Activated naive CD4-positive, alpha-beta T cell treated with anti-CD3 and anti-CD28 coated beads, Interleukin-2, amount 10 ng/mL, durations not matched to agents 7 days and 5 days (primary cell): ENCODE measurements around the gene MARK3.

Experiments used
- CTCF ChIA-PET: fragments of 350-600 bp; sonication (Branson Sonifier 250); formaldehyde crosslinking; loops from one replicate; lab custom pipeline; 2021; ENCODE audit warnings: antibody characterized with exemption; lab: Charles Lee
- DNase-seq: peaks from one replicate; pipeline ENCODE4 v3.0.0-alpha.2; 2020
- H3K27ac Mint-ChIP-seq: one replicate; pipeline ENCODE4 v1.8.0; 2021; ENCODE audit warnings: mild to moderate bottlenecking, moderate library complexity, mixed read lengths
- H3K27me3 Mint-ChIP-seq: one replicate; pipeline ENCODE4 v1.8.0; 2021; ENCODE audit warnings: mild to moderate bottlenecking, mixed read lengths
- H3K36me3 Mint-ChIP-seq: one replicate; pipeline ENCODE4 v1.8.0; 2021; ENCODE audit warnings: mixed read lengths
- H3K4me1 Mint-ChIP-seq: one replicate; pipeline ENCODE4 v1.8.0; 2021; ENCODE audit warnings: mixed read lengths
- H3K4me3 Mint-ChIP-seq: one replicate; pipeline ENCODE4 v1.8.0; 2021; ENCODE audit warnings: mild to moderate bottlenecking, moderate library complexity, mixed read lengths
- H3K9me3 Mint-ChIP-seq: one replicate; pipeline ENCODE4 v1.8.0; 2021; ENCODE audit warnings: mixed read lengths

MARK3 gene

DNA sequence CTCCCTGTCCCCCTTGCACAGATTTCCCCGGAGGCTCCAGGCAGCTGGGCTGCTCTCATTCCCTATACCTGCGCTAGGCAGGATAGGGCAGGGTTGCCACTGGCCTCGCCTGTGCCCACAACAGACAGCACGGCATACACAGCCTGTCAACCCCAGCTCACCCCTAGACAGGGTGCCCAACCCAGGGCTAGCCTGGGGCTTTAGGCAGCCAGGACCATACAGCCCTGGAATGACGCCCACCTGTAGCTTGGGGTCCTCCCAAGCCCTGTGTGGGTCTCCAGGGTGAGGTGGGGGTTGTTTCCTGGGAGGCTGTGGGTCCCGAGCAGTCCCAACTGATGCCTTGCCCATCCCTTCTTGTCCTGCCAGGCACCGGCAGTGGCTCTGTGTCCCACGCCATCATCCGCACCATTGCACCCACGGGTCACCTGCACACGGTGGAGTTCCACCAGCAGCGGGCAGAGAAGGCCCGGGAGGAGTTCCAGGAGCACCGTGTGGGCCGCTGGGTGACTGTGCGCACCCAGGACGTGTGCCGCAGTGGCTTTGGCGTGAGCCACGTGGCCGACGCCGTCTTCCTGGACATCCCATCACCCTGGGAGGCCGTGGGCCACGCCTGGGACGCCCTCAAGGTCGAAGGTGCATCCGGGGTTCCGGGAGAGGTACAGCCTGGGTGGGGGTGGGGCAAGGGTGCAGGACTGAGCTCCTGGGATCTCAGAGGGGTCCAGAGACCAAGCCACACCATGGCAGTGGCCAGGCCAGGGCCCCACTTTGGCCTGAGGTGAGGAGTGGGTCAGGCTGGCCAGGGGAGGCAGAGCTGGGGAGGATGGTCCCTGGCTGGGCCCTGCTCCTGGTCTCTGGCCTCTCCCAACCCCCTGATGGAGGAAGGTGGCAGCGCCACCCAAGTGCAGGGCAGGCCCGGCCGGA, 147.3 kb downstream of the MARK3 start:
- Mint-ChIP-seq H3K9me3 (no peaks in the 10 kb centered on the region), H3K27me3 (peaks cover 9% of the 10 kb centered on the region), H3K36me3 (peaks cover 4% of the 10 kb centered on the region), H3K27ac (no peak overlapping the region), H3K4me1 (peaks cover 28% of the 10 kb centered on the region), H3K4me3 (no peak overlapping the region)
- CTCF ChIA-PET = interaction anchor here (2.1 kb wide), 1 partner anchor 14 kb away, joined by 8 read pairs; no protein-coding TSS in a partner anchor
- DNase-seq = no peak

DNA sequence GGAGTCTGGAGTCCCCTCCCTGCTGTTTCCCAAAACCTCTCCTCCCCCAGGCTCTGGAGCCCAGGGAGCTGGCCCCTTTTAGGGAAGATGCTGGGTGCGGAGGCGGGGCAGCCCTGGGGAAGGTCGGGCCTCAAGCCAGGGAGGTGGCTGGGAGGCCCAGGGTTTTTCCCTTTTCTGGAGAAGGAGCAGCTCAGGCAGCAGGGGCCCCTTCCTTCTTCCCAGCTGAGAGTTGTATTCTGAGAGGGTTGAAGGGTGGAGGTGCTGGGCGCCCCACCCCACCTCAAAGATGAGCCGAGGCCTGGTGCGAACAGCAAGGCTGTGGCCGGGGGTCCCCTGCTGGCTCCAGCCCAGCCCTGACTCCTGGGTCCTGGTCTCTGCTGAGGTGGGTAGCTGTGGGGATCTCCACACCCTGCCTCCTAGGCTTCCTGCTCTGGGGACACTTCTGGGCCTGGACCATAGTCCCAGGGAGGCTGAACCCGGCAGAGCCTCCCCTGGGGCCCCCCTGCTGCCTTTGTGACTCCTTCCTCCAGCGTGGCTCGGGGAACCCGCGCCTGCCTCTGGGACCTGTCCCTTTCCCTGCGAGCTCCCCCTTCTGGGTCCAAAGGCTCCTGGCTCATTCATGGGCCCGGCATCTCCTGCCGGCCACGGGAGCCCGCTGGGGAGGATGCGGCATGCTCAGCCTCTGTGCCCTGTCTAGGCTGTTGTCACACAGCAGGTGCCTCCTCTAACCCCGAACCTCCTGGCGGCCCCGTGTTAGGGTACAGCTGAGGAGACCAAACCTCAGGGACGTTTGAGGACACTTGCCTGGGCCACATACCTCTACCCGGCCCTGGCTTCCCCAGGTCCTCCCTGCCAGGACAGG, 148.2 kb downstream of the MARK3 start:
- no peak for DNase-seq
- peaks cover 21% of the 10 kb centered on the region for H3K4me1 Mint-ChIP-seq
- peaks cover 4% of the 10 kb centered on the region for H3K27me3 Mint-ChIP-seq
- H3K36me3 Mint-ChIP-seq = peaks cover 4% of the 10 kb centered on the region
- CTCF ChIA-PET = interaction anchor here (2.1 kb wide), 1 partner anchor 15 kb away, joined by 8 read pairs; no protein-coding TSS in a partner anchor
- H3K4me3 Mint-ChIP-seq = no peak overlapping the region
- H3K27ac Mint-ChIP-seq = no peak overlapping the region
- no peaks in the 10 kb centered on the region for H3K9me3 Mint-ChIP-seq

DNA sequence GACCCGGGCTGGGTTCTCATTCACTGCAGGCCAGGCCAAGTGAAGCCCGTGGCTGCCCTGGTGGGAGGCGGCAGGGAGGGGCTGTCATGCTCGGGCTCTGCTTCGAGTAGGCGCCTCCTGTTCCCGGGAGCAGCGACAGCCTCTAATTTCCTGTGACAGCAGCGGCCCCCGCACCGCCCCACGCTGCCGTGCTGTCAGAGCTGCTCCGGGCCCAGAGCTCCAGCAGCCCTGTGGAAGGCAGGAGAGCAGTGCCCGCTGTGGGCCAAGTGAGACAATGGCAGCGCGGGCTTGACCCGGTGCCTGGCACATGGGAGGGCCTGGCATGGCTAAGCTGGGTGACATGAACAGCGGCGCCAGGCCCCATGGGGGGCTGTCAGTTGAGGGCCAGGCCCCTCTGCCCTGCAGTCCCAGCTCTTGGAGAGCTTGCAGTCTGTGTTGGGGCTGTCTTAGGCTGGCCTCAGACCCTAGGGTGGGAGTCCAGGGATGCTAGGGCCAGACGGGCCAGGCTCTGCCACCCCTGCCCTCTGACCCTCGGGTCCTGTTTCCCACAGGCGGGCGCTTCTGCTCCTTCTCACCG, 148.9 kb downstream of the MARK3 start:
- no peak overlapping the region for H3K27ac Mint-ChIP-seq
- CTCF ChIA-PET = interaction anchor here (0.6 to 2.1 kb wide), 2 partner anchors 15 to 161 kb away, joined by 3 to 8 read pairs; no protein-coding TSS in a partner anchor
- no peak overlapping the region for H3K4me3 Mint-ChIP-seq
- no peaks in the 10 kb centered on the region for H3K9me3 Mint-ChIP-seq
- peaks cover 8% of the 10 kb centered on the region for H3K27me3 Mint-ChIP-seq
- peaks cover 4% of the 10 kb centered on the region for H3K36me3 Mint-ChIP-seq
- DNase-seq = no peak
- H3K4me1 Mint-ChIP-seq = peaks cover 20% of the 10 kb centered on the region

- CTCF ChIA-PET = interaction anchor here (0.6 to 2.1 kb wide), 2 partner anchors 16 to 162 kb away, joined by 3 to 8 read pairs; no protein-coding TSS in a partner anchor
- peaks cover 2% of the 10 kb centered on the region for H3K36me3 Mint-ChIP-seq
- H3K9me3 Mint-ChIP-seq = no peaks in the 10 kb centered on the region
- H3K4me3 Mint-ChIP-seq = no peak overlapping the region
- no peak for DNase-seq
- H3K4me1 Mint-ChIP-seq = peaks cover 18% of the 10 kb centered on the region
- H3K27ac Mint-ChIP-seq = no peak overlapping the region
- peaks cover 10% of the 10 kb centered on the region for H3K27me3 Mint-ChIP-seq
Measured at GRCh38 chr14:103534576-103535061, 149.4 kb downstream of the MARK3 start.

DNA sequence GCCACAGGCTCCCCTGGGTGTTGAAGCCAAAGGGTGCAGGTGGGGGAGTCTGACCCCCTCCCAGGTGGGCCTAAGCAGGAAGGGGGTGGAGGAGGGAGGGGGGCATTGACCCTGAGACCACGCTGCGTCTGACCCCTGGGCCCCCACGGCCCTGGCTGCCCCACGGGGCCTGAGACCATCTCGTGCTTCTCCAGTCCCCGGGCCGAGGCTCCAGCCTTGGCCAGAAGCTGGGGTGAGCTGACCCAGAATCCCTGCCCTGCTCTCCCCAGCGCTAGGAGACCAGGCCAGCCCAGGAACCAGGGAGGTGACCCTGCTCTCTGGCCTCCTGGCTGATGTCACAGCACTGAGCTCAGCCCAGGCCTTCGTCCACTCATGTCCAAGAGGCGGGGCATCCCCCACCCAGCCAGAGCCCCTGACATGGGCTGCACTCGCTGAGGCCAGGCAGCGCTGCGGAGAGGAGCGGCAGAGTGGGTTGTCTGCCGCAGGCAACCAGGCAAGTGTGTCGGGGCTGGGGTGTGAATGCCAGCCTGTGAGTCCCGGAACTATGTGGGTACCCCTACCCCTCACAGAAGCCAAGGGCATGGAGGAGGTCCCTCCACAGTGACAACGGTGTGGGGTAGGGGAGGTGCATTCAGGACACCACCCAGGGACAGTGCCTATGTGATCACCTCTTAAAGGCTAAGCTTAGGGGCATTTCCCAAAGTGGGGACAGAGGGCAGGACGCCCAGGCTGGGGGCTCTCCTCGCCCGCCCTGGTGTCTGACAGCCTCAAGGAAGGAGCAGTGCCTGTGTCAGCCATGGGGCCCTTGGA, 150.1 kb downstream of the MARK3 start:
- no peak overlapping the region for H3K4me3 Mint-ChIP-seq
- no peak for DNase-seq
- H3K27me3 Mint-ChIP-seq = peaks cover 10% of the 10 kb centered on the region
- H3K36me3 Mint-ChIP-seq = no peaks in the 10 kb centered on the region
- H3K4me1 Mint-ChIP-seq = peaks cover 11% of the 10 kb centered on the region
- CTCF ChIA-PET = interaction anchor here (2.1 kb wide), 1 partner anchor 17 kb away, joined by 8 read pairs; no protein-coding TSS in a partner anchor
- H3K9me3 Mint-ChIP-seq = no peaks in the 10 kb centered on the region
- H3K27ac Mint-ChIP-seq = no peak overlapping the region

DNA sequence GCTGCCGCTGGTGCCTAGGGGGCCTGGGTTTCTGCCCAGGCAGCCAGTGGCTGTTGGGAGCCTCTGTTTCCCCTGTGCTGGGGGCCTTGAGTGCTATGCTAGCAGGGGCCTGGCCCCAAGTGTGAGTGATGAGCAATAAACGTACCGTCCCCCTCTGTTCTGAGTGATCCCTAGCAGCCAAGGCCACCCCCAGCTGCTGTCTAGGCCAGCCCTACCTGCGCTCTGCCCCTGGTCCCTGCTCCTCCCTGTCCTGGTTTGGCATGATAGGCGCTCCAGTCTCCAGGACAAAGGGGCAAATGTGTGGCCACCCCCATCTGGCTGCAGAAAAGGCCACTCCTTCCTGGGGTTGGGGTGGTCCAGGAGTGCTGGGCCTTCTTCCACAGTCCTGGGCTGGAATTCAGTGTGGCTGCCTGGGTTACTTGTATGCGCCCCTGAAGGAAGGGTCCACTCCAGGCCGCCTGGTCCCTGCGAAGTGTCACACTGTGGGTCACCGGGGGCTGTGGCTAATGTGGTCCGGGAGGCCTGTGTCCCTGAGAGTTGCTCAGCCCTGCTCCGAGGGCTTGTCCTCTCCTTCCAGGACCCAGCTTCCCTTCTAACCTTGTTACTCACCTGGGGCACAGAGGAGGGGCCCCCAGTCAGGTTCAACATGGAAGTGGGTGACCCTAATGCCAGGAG, 150.8 kb downstream of the MARK3 start:
- Mint-ChIP-seq H3K9me3 (no peaks in the 10 kb centered on the region), H3K27ac (no peak overlapping the region), H3K36me3 (no peaks in the 10 kb centered on the region), H3K4me1 (peaks cover 5% of the 10 kb centered on the region), H3K27me3 (peaks cover 16% of the 10 kb centered on the region), H3K4me3 (no peak overlapping the region)
- no peak for DNase-seq
- CTCF ChIA-PET = interaction anchor here (1.0 kb wide), 1 partner anchor 10 kb away, joined by 3 read pairs; no protein-coding TSS in a partner anchor

- no peak overlapping the region for H3K27ac Mint-ChIP-seq
Measured at GRCh38 chr14:103536693-103537092, 151.5 kb downstream of the MARK3 start.

DNA sequence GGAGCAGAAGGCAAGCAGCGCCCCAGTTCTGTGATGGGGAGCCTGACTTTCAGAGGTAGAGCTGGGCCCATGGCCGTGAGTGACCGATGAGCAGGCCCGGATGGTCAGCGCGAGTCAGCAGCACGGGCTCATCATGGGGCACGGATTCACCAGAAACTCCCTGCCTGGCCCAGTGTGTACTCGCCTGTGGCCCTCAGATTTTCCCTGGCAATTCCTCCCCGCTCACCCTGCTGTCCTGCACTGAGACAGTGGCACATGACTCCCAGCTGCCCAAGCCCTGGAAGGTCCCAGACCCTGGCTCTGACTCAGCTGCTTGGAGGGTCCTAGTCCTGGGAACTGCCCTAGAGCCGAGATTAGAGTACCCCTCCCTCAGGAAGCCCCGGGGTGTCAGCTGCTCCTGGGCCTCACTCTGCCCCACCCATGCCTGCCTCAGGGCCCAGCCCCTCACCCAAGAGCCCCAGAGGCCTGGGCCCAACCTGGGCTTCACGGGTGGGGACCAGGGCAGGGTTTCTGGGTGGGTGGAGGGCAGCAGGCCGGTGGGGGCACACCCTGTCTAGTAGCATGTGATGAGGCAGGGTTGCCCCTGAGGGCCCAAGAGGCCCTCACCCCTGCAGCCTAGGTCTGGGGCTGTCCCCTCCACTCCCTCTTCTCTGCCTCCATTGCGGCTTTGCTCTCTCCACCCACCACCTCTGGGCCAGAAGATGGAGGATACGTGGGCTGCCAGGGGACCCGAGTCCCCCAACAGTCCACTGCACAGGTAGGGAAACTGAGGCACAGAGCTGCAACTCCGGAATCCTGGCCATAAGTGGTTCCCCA, 152.2 kb downstream of the MARK3 start:
- Mint-ChIP-seq H3K9me3 (no peaks in the 10 kb centered on the region), H3K4me3 (no peak overlapping the region), H3K36me3 (no peaks in the 10 kb centered on the region), H3K27me3 (peaks cover 27% of the 10 kb centered on the region), H3K27ac (no peak overlapping the region), H3K4me1 (no peaks in the 10 kb centered on the region)
- CTCF ChIA-PET = interaction anchor here (1.0 kb wide), 1 partner anchor 9 kb away, joined by 3 read pairs; no protein-coding TSS in a partner anchor
- no peak for DNase-seq

More at GRCh38 chr14:103536693-103537092, 151.5 kb downstream of the MARK3 start:
- DNase-seq = no peak
- CTCF ChIA-PET = interaction anchor here (1.0 kb wide), 1 partner anchor 10 kb away, joined by 3 read pairs; no protein-coding TSS in a partner anchor
- H3K4me3 Mint-ChIP-seq = no peak overlapping the region
- H3K36me3 Mint-ChIP-seq = no peaks in the 10 kb centered on the region
- H3K9me3 Mint-ChIP-seq = no peaks in the 10 kb centered on the region
- peaks cover 20% of the 10 kb centered on the region for H3K27me3 Mint-ChIP-seq
- no peaks in the 10 kb centered on the region for H3K4me1 Mint-ChIP-seq

- Mint-ChIP-seq H3K27me3 (peaks cover 27% of the 10 kb centered on the region), H3K4me1 (no peaks in the 10 kb centered on the region), H3K9me3 (no peaks in the 10 kb centered on the region), H3K4me3 (no peak overlapping the region), H3K27ac (no peak overlapping the region), H3K36me3 (no peaks in the 10 kb centered on the region)
- DNase-seq = no peak
- CTCF ChIA-PET = interaction anchor here (0.9 kb wide), 1 partner anchor 18 kb away, joined by 4 read pairs; no protein-coding TSS in a partner anchor
Measured at GRCh38 chr14:103538291-103539055, 153.3 kb downstream of the MARK3 start.

- Mint-ChIP-seq H3K4me3 (no peak overlapping the region), H3K27ac (no peak overlapping the region), H3K36me3 (no peaks in the 10 kb centered on the region), H3K9me3 (no peaks in the 10 kb centered on the region), H3K4me1 (no peaks in the 10 kb centered on the region), H3K27me3 (peaks cover 27% of the 10 kb centered on the region)
- no peak for DNase-seq
- CTCF ChIA-PET = interaction anchor here (0.9 to 2.7 kb wide), 2 partner anchors 18 to 21 kb away, joined by 4 to 12 read pairs; no protein-coding TSS in a partner anchor
Measured at GRCh38 chr14:103539056-103539825, 154.0 kb downstream of the MARK3 start.
